GM23248 (cell line): ENCODE data around the gene NISCH. TPM values are rescaled to one million over a fixed set of nuclear protein-coding genes. Genes with fewer than 3 reads are reported as not detected.

ENCODE experiments used
- DNase-seq: peaks from one replicate; pipeline ENCODE4 v3.0.0-alpha.2; 2015
- H2AFZ ChIP-seq: fragments of 200-600 bp; sonication (generic); 2 replicates; pipeline ENCODE4 v1.6.1; 2016; ENCODE audit warnings: antibody characterized with exemption
- H3F3A ChIP-seq: fragments of 200-600 bp; sonication (generic); 2 replicates; pipeline ENCODE4 v1.6.1; 2016; ENCODE audit warnings: mild to moderate bottlenecking, antibody characterized with exemption, mixed run types; ENCODE audit not compliant: insufficient read depth
- H3K27ac ChIP-seq: fragments of 200-600 bp; sonication (generic); 2 replicates; pipeline ENCODE4 v1.5.1; 2016; ENCODE audit warnings: mild to moderate bottlenecking
- H3K27me3 ChIP-seq: fragments of 200-600 bp; sonication (generic); replicated peaks from 2 replicates; pipeline ENCODE4 v1.6.1; 2016; ENCODE audit warnings: mild to moderate bottlenecking; ENCODE audit not compliant: insufficient read depth
- H3K36me3 ChIP-seq: fragments of 200-600 bp; sonication (generic); 2 replicates; pipeline ENCODE4 v1.6.1; 2016; ENCODE audit warnings: low read depth, mild to moderate bottlenecking
- H3K4me1 ChIP-seq: fragments of 200-600 bp; sonication (generic); 2 replicates; pipeline ENCODE4 v1.6.1; 2016; ENCODE audit warnings: mild to moderate bottlenecking; ENCODE audit not compliant: insufficient read depth
- H3K4me2 ChIP-seq: fragments of 200-600 bp; sonication (generic); one replicate; pipeline ENCODE4 v1.6.1; 2016; ENCODE audit warnings: mild to moderate bottlenecking; ENCODE audit not compliant: unreplicated experiment
- H3K4me3 ChIP-seq: fragments of 200-600 bp; sonication (generic); 2 replicates; pipeline ENCODE4 v1.5.1; 2016; ENCODE audit warnings: mild to moderate bottlenecking
- H3K79me2 ChIP-seq: fragments of 200-600 bp; sonication (generic); 2 replicates; pipeline ENCODE4 v1.6.1; 2016; ENCODE audit warnings: mild to moderate bottlenecking; ENCODE audit not compliant: insufficient read depth
- H3K9ac ChIP-seq: fragments of 200-600 bp; sonication (generic); 2 replicates; pipeline ENCODE4 v1.6.1; 2016; ENCODE audit warnings: mild to moderate bottlenecking
- H3K9me2 ChIP-seq: fragments of 200-600 bp; sonication (generic); 2 replicates; pipeline ENCODE4 v1.6.1; 2016; ENCODE audit warnings: mixed run types, mild to moderate bottlenecking, moderate library complexity; ENCODE audit not compliant: insufficient read depth
- H3K9me3 ChIP-seq: fragments of 200-600 bp; sonication (generic); one replicate; pipeline ENCODE4 v1.6.1; 2017; ENCODE audit warnings: low read depth
- H4K20me1 ChIP-seq: fragments of 200-600 bp; sonication (generic); 2 replicates; pipeline ENCODE4 v1.6.0; 2016; ENCODE audit not compliant: insufficient read depth
- EZH2 ChIP-seq: fragments of 200-600 bp; sonication (generic); IDR thresholded peaks from 2 replicates; pipeline ENCODE4 v1.6.1; 2018; ENCODE audit warnings: antibody characterized with exemption, mild to moderate bottlenecking; ENCODE audit not compliant: insufficient read depth, poor library complexity, severe bottlenecking
- EZH2phosphoT487 ChIP-seq: fragments of 200-600 bp; sonication (generic); IDR thresholded peaks from 2 replicates; pipeline ENCODE4 v1.6.1; 2018; ENCODE audit warnings: antibody characterized with exemption, moderate library complexity, mild to moderate bottlenecking, low read depth; ENCODE audit not compliant: insufficient read depth
- WGBS, 2 experiments: methylation state at CpG; one replicate each; pipeline ENCODE4 v1.1.6; 2015 to 2017; ENCODE audit warnings: low lambda C conversion rate in 2 of 2, low coverage in 1 of 2; ENCODE audit errors: missing lambda C conversion rate in 2 of 2; 5-methylcytosine and 5-hydroxymethylcytosine counted together
- in situ Hi-C: fragments of 300-500 bp; cut with MboI; formaldehyde crosslinking; loops from 2 replicates; pipeline ENCODE4 v1.15.0; 2020
- polyA plus RNA-seq: library from polyadenylated mRNA; unstranded; fragments of >200 nt; fragmentation: Nextera tagmentation; extraction: Ambion mirVana; gene quantifications from 2 replicates; pipeline ENCODE4 v1.2.1, GENCODE V29; 2016
- total RNA-seq: library from RNA; depleted of rRNA; stranded (reverse); fragments of >200 nt; shearing (Covaris generic); gene quantifications from 2 replicates; pipeline ENCODE4 v1.2.3, GENCODE V29; 2014

The NISCH gene
- total and polyA plus RNA-seq, 2 experiments from 2014 or later = 32.8 to 53.7 TPM

DNA sequence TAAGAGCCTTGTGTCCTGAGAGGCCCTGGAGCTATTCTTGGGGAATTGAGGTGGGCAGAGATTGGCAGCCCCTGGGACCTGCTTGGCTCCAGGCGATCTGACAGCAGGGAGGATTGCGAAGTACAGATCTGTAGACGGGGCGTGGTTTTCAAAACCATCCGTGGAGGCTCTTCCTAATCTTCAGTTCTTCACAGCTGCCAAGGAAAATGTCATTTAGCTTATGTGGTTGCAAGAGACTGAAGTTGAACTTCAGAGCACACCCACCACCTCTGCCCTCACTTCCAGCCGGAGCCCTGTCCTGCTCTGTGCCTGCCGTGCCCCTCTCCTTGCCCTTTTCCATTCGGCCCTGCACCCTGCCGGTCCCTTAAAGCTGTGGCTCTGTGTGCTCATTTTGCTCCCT, 12.9 kb downstream of the NISCH start:
- H3K27ac ChIP-seq = peak overlapping the region; percentile 32
- no peaks in the 10 kb centered on the region for H3K9me3 ChIP-seq
- peaks cover 30% of the 10 kb centered on the region for H3F3A ChIP-seq
- peaks cover 27% of the 10 kb centered on the region for H3K4me1 ChIP-seq
- H3K4me3 ChIP-seq = no peak overlapping the region
- H3K4me2 ChIP-seq = peak overlapping the region; percentile 65
- in situ Hi-C loops = no loop called here
- peaks cover 35% of the 10 kb centered on the region; the same call in 1 of the 2 replicates for H3K36me3 ChIP-seq
- H3K27me3 ChIP-seq = no peaks in the 10 kb centered on the region
- H3K9ac ChIP-seq = peak overlapping the region; percentile 39; the same call in 1 of the 2 replicates
- no peaks in the 10 kb centered on the region for H3K9me2 ChIP-seq
- WGBS, 2 experiments = 29 to 38% methylated on average over 9 of the region's 9 CpGs
- H2AFZ ChIP-seq = no peak overlapping the region
- peaks cover 70% of the 10 kb centered on the region for H3K79me2 ChIP-seq
- DNase-seq = peak; percentile 72
- TF ChIP-seq EZH2 (no peak), EZH2phosphoT487 (no peak)
- no peaks in the 10 kb centered on the region for H4K20me1 ChIP-seq

- peaks cover 27% of the 10 kb centered on the region for H3K4me1 ChIP-seq
- no peak overlapping the region for H3K4me2 ChIP-seq
- H3F3A ChIP-seq = peaks cover 29% of the 10 kb centered on the region
- peaks cover 41% of the 10 kb centered on the region; the same call in 1 of the 2 replicates for H3K36me3 ChIP-seq
- no peak for TF ChIP-seq EZH2
- TF ChIP-seq EZH2phosphoT487 = no peak
- peak overlapping the region; percentile 32; the same call in 1 of the 2 replicates for H3K27ac ChIP-seq
- WGBS, 2 experiments = 72 to 78% methylated on average over 5 of the region's 5 CpGs
- no peaks in the 10 kb centered on the region for H3K9me2 ChIP-seq
- H4K20me1 ChIP-seq = no peaks in the 10 kb centered on the region
- H3K9me3 ChIP-seq = no peaks in the 10 kb centered on the region
- no peaks in the 10 kb centered on the region for H3K27me3 ChIP-seq
- H3K9ac ChIP-seq = no peak overlapping the region
- DNase-seq = no peak
- no peak overlapping the region for H3K4me3 ChIP-seq
- H3K79me2 ChIP-seq = peaks cover 63% of the 10 kb centered on the region
- H2AFZ ChIP-seq = no peak overlapping the region
- in situ Hi-C loops = no loop called here
Measured at GRCh38 chr3:52469001-52469400, 13.6 kb downstream of the NISCH start.

- Histone ChIP-seq H3K27me3 (no peaks in the 10 kb centered on the region), H3K4me3 (no peak overlapping the region), H3K9me3 (no peaks in the 10 kb centered on the region), H3F3A (peaks cover 14% of the 10 kb centered on the region), H3K9ac (no peak overlapping the region), H3K4me2 (no peak overlapping the region), H3K79me2 (peaks cover 44% of the 10 kb centered on the region), H2AFZ (no peak overlapping the region), H3K9me2 (no peaks in the 10 kb centered on the region), H3K4me1 (peaks cover 15% of the 10 kb centered on the region), H3K36me3 (peaks cover 46% of the 10 kb centered on the region; the same call in 1 of the 2 replicates), H4K20me1 (no peaks in the 10 kb centered on the region), H3K27ac (no peak overlapping the region)
- in situ Hi-C loops = no loop called here
- TF ChIP-seq EZH2 = no peak
- TF ChIP-seq EZH2phosphoT487 = no peak
- WGBS, 2 experiments = 90 to 94% methylated on average over 4 of the region's 4 CpGs
- no peak for DNase-seq
Measured at GRCh38 chr3:52470920-52471319, 15.5 kb downstream of the NISCH start.

DNA sequence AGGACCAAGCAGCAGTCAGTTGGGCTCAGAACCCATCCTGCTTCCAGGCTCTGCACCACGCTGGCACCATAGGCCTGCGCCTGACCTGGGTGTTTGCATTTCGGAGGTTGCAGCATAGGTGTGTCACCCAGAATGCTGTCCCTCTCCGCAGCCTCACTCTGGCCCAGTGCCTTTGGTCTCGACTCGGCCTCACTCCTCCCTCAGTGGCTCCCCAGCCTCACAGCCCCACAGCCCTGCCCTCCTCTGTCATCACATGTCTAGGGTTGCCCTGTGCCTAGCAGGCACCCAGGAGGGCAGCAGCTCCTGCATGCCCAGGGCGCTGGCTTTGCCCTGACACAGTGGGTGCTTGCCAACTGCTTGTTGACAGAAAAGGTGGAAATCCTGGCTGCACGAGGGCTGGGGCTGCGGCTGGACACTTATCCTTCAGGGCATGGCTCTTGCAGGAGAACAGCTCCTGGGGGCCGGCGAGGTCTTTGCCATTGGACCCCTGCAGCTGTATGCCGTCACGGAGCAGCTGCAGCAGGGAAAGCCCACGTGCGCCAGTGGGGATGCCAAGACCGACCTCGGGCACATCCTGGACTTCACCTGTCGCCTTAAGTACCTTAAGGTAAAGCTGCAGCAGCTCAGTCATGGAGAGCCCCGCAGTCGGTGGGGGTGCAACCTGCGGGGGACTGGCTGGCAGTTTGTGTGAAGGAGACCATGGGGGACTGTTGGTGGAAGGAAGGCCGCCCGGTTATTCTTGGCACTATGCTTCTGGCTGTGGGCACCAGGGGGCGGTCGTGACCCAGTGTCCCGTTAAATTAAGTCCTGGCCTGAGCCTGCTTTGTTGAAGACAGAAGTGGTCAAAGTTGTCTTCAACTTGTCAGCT, 16.2 kb downstream of the NISCH start:
- in situ Hi-C loops = no loop called here
- no peak for TF ChIP-seq EZH2phosphoT487
- TF ChIP-seq EZH2 = no peak
- Histone ChIP-seq H3K9me2 (no peaks in the 10 kb centered on the region), H3K4me1 (peaks cover 15% of the 10 kb centered on the region), H3K27ac (no peak overlapping the region), H3K9ac (no peak overlapping the region), H3K4me2 (no peak overlapping the region), H3K9me3 (no peaks in the 10 kb centered on the region), H4K20me1 (no peaks in the 10 kb centered on the region), H3F3A (peaks cover 11% of the 10 kb centered on the region), H2AFZ (no peak overlapping the region), H3K36me3 (peaks cover 51% of the 10 kb centered on the region; the same call in 1 of the 2 replicates), H3K4me3 (no peak overlapping the region), H3K27me3 (no peaks in the 10 kb centered on the region), H3K79me2 (peaks cover 40% of the 10 kb centered on the region)
- WGBS, 2 experiments = 69 to 73% methylated on average over 26 of the region's 26 CpGs
- DNase-seq = peak; percentile 69
